A549 (cell line): Measurements from ENCODE around the gene FAM219A. TPM values are rescaled to one million over a fixed set of nuclear protein-coding genes. Genes with fewer than 3 reads are reported as not detected.
"Not testable (repeated sequence)": the region's sequence is repeated elsewhere in the genome, so short reads cannot be mapped to it uniquely, and the experiment has no call there.

Experiments
- ATAC-seq, 2 experiments: fragments of 200-7000 bp in 1 of 2; fragments of >200 bp in 1 of 2; cut with Nextera tagmentation in 1 of 2; cut with Tn5 transposase in 1 of 2; 3 replicates each; pipeline versions ENCODE4 v1.8.0 to v1.9.1; 2018 to 2020; ENCODE audit warnings: mild to moderate bottlenecking in 1 of 2, moderate library complexity in 1 of 2
- CTCF ChIA-PET: fragments of 300-600 bp; sonication (Branson Sonifier 250); formaldehyde crosslinking; extraction: SDS; loops from one replicate; lab custom pipeline; 2021; ENCODE audit warnings: antibody characterized with exemption, inconsistent platforms; lab: Yijun Ruan, JAX
- POLR2A ChIA-PET: fragments of 350-600 bp; formaldehyde crosslinking; extraction: SDS; loops from one replicate; lab custom pipeline; 2021; ENCODE audit warnings: antibody characterized with exemption, inconsistent platforms; lab: Yijun Ruan, JAX
- DNase-seq, 2 experiments: peaks; one replicate each; pipeline versions ENCODE4 v3.0.0 to v3.0.0-alpha.2; 2011 to 2016; ENCODE audit warnings: low read depth in 1 of 2, low spot score in 1 of 2
- FAIRE-seq: peaks from 2 replicates; lab custom pipeline; 2011; peaks lifted over from hg19 to GRCh38; lab: Jason Lieb, UNC
- H3K27ac ChIP-seq, 2 experiments: fragments of >200 bp; sonication (Bioruptor Twin); formaldehyde crosslinking; 3 replicates each; pipeline ENCODE4 v1.5.1; 2016 to 2017
- H3K4me1 ChIP-seq: fragments of >200 bp; sonication (Bioruptor Twin); formaldehyde crosslinking; 3 replicates; pipeline ENCODE4 v1.6.1; 2016
- H3K4me2 ChIP-seq: fragments of >200 bp; sonication (Bioruptor Twin); formaldehyde crosslinking; 3 replicates; pipeline ENCODE4 v1.6.1; 2016
- H3K4me3 ChIP-seq: fragments of >200 bp; sonication (Bioruptor Twin); formaldehyde crosslinking; 3 replicates; pipeline ENCODE4 v1.5.1; 2016
- H3K9me3 ChIP-seq: fragments of >200 bp; sonication (Bioruptor Twin); formaldehyde crosslinking; 3 replicates; pipeline ENCODE4 v1.6.1; 2016
- BCL3 ChIP-seq: fragments of >200 bp; sonication (Bioruptor Twin); formaldehyde crosslinking; IDR thresholded peaks from 3 replicates; pipeline ENCODE4 v1.6.1; 2016
- BHLHE40 ChIP-seq: IDR thresholded peaks from 2 replicates; pipeline ENCODE4 v1.6.1; 2012; ENCODE audit warnings: low read depth, low read length, inconsistent platforms
- EP300 ChIP-seq, 2 experiments: fragments of >200 bp; sonication (Bioruptor Twin); formaldehyde crosslinking; IDR thresholded peaks; 2 replicates in 1 of 2; 3 replicates in 1 of 2; pipeline ENCODE4 v1.6.1; 2016 to 2017
- GATA3 ChIP-seq: IDR thresholded peaks from 2 replicates; pipeline ENCODE4 v1.6.1; 2012; ENCODE audit warnings: borderline replicate concordance
- HDAC2 ChIP-seq: fragments of 200-600 bp; sonication (generic); IDR thresholded peaks from 2 replicates; pipeline ENCODE4 v1.6.1; 2016
- HES2 ChIP-seq: fragments of >200 bp; sonication (Bioruptor Twin); formaldehyde crosslinking; IDR thresholded peaks from 2 replicates; pipeline ENCODE4 v1.6.1; 2016
- HOXB13 ChIP-seq: fragments of 250-450 bp; sonication (Bioruptor Pico); IDR thresholded peaks from 2 replicates; pipeline ENCODE4 v1.5.0; 2020; ENCODE audit warnings: low read depth, mild to moderate bottlenecking, moderate library complexity
- HOXB5 ChIP-seq: fragments of 250-450 bp; sonication (Bioruptor Pico); IDR thresholded peaks from 2 replicates; pipeline ENCODE4 v1.5.0; 2020; ENCODE audit warnings: mild to moderate bottlenecking, moderate library complexity
- KDM1A ChIP-seq: fragments of 200-600 bp; sonication (generic); IDR thresholded peaks from 2 replicates; pipeline ENCODE4 v1.6.1; 2016; ENCODE audit warnings: low read depth, mild to moderate bottlenecking
- KDM5A ChIP-seq: fragments of 200-600 bp; sonication (generic); IDR thresholded peaks from 2 replicates; pipeline ENCODE4 v1.6.1; 2016; ENCODE audit warnings: antibody characterized with exemption, mild to moderate bottlenecking
- MAFK ChIP-seq: fragments of 450-650 bp; IDR thresholded peaks from 2 replicates; pipeline ENCODE4 v1.6.1; 2014; ENCODE audit not compliant: partially characterized antibody
- MAZ ChIP-seq: fragments of 150-350 bp; IDR thresholded peaks from 2 replicates; pipeline ENCODE4 v1.6.1; 2014; ENCODE audit warnings: antibody characterized with exemption, low read depth, low read length, borderline replicate concordance
- MYC ChIP-seq: IDR thresholded peaks from 2 replicates; pipeline ENCODE4 v1.6.1; 2012; ENCODE audit warnings: mild to moderate bottlenecking, inconsistent platforms, low read length, improper control_type of control experiment, borderline replicate concordance
- PHF8 ChIP-seq: fragments of 200-600 bp; sonication (generic); IDR thresholded peaks from 2 replicates; pipeline ENCODE4 v1.6.1; 2016; ENCODE audit warnings: low read depth, mild to moderate bottlenecking, antibody characterized with exemption, moderate library complexity, borderline replicate concordance
- SMC3 ChIP-seq: fragments of >200 bp; sonication (Bioruptor Twin); formaldehyde crosslinking; IDR thresholded peaks from 3 replicates; pipeline ENCODE4 v1.6.1; 2018; ENCODE audit warnings: inconsistent platforms
- TFCP2L1 ChIP-seq: fragments of 250-450 bp; sonication (Bioruptor Pico); IDR thresholded peaks from 2 replicates; pipeline ENCODE4 v1.5.0; 2021; ENCODE audit warnings: mild to moderate bottlenecking
- TP53 ChIP-seq: fragments of 250-450 bp; sonication (Bioruptor Pico); IDR thresholded peaks from 2 replicates; pipeline ENCODE4 v1.5.0; 2021; ENCODE audit warnings: mild to moderate bottlenecking, moderate library complexity
- ZNF302 ChIP-seq: fragments of 250-450 bp; sonication (Bioruptor Pico); IDR thresholded peaks from 2 replicates; pipeline ENCODE4 v1.9.0; 2021; ENCODE audit warnings: inconsistent platforms, mild to moderate bottlenecking, moderate library complexity
- whole genome bisulfite sequencing: methylation state at CpG from one replicate; pipeline ENCODE4 v1.1.6; 2017; ENCODE audit errors: missing lambda C conversion rate; 5-methylcytosine and 5-hydroxymethylcytosine counted together
- polyA plus RNA-seq, 4 experiments: library from polyadenylated mRNA; depleted of rRNA in 3 of 4; stranded (reverse); fragments of >200 nt; fragmentation: RNase III in 1 of 4; extraction: RNeasy Plus Mini Kit Qiagen cat#74134 plus additional on column Dnase treatment in 1 of 4; gene quantifications; 2 replicates in 3 of 4; 3 replicates in 1 of 4; pipeline ENCODE4 v1.2.3, GENCODE V29; 2011 to 2017

The FAM219A gene
- polyA plus RNA-seq, 2 of the 4 experiments (the other 2 are of a cell fraction): 8.1 to 15.3 TPM

GRCh38 chr9:34370970-34371880 lies 87.1 kb downstream of the FAM219A start (continued):
- TF ChIP-seq TFCP2L1 (CRISPR knock-in tag): no peak
- TF ChIP-seq BHLHE40: no peak
- no peak for TF ChIP-seq KDM5A
- TF ChIP-seq, all 56 proteins: peak for 0

- TF ChIP-seq PHF8: no peak
- no peak for TF ChIP-seq ZNF302 (CRISPR knock-in tag)
- no peak for TF ChIP-seq GATA3
- no peak for TF ChIP-seq EP300 (IDR thresholded peaks at IDR 0.05)
- no peak for TF ChIP-seq MYC
- no peak for TF ChIP-seq MAFK
- no peak for TF ChIP-seq BHLHE40
- TF ChIP-seq, all 56 proteins: peak for 0
- Histone ChIP-seq H3K4me2 (no peak overlapping the region), H3K9me3 (0 out of 3 replicates have a peak, but pooled peaks cover 3% of the 10 kb centered on the region), H3K4me3 (no peak overlapping the region), H3K4me1 (peaks cover 10% of the 10 kb centered on the region), H3K27ac (no peak overlapping the region)
- 89% methylated on average over 23 of the region's 23 CpGs for WGBS
- FAIRE-seq (no peak), DNase-seq (no peak), ATAC-seq (no peak)
- CTCF ChIA-PET: interaction anchor here (1.6 to 19.7 kb wide), 4 partner anchors 6 to 221 kb away, joined by 3 to 417 read pairs (median 56); partner anchors contain the start of gene MYORG
- POLR2A ChIA-PET: no interaction called here
These were observed 87.9 kb downstream of the FAM219A start for GRCh38 chr9:34370335-34370969.

- TF ChIP-seq HES2 (no peak), HDAC2 (no peak), KDM5A (no peak), HOXB5 (CRISPR knock-in tag) (no peak), MAZ (no peak), HOXB13 (CRISPR knock-in tag) (no peak), TP53 (CRISPR knock-in tag) (no peak), KDM1A (no peak), BCL3 (no peak), TFCP2L1 (CRISPR knock-in tag) (no peak), SMC3 (no peak)
- 76% methylated on average over 3 of the region's 4 CpGs for WGBS
- DNase-seq (no peak), FAIRE-seq (no peak), ATAC-seq (no peak)
- Histone ChIP-seq H3K4me2 (no peak overlapping the region), H3K27ac (no peak overlapping the region), H3K4me3 (no peak overlapping the region), H3K9me3 (0 out of 3 replicates have a peak, but pooled peaks cover 3% of the 10 kb centered on the region), H3K4me1 (peaks cover 2% of the 10 kb centered on the region; the same call in 2 of the 3 replicates)
- CTCF ChIA-PET: interaction anchor here (0.6 to 19.7 kb wide), 5 partner anchors 7 to 1167 kb away, joined by 3 to 417 read pairs (median 5); partner anchors contain the start of gene MYORG
- POLR2A ChIA-PET: no interaction called here
These were observed 88.7 kb downstream of the FAM219A start for GRCh38 chr9:34369636-34370035.

GRCh38 chr9:34368796-34369195 lies 89.6 kb downstream of the FAM219A start:
- H3K27ac ChIP-seq, H3K4me3 ChIP-seq, H3K9me3 ChIP-seq, H3K4me2 ChIP-seq, DNase-seq, ATAC-seq, FAIRE-seq, POLR2A ChIA-PET, H3K4me1 ChIP-seq: not testable (repeated sequence)
- CTCF ChIA-PET: interaction anchor here (0.6 to 19.7 kb wide), 5 partner anchors 8 to 1166 kb away, joined by 3 to 417 read pairs (median 5); partner anchors contain the start of gene MYORG
- 81% methylated on average over 5 of the region's 5 CpGs for WGBS

- POLR2A ChIA-PET, DNase-seq: not testable (repeated sequence)
These were observed 90.5 kb downstream of the FAM219A start for GRCh38 chr9:34367751-34368410.

More at GRCh38 chr9:34367751-34368410, 90.5 kb downstream of the FAM219A start:
- not testable (repeated sequence) for FAIRE-seq, H3K27ac ChIP-seq, H3K9me3 ChIP-seq, H3K4me2 ChIP-seq, ATAC-seq, H3K4me1 ChIP-seq, H3K4me3 ChIP-seq
- CTCF ChIA-PET: interaction anchor here (1.4 to 19.7 kb wide), 4 partner anchors 9 to 223 kb away, joined by 3 to 417 read pairs (median 56); partner anchors contain the start of gene MYORG
- WGBS: 82% methylated on average over 3 of the region's 3 CpGs
